Thyroid gland (tissue), 4 donors: ENCODE measurements around the gene SHROOM3.

Experiments used
- POLR2A ChIP-seq, 2 donors: fragments of 450-650 bp; IDR thresholded peaks; one replicate each; pipeline ENCODE4 v1.6.1; 2017; ENCODE audit warnings: antibody characterized with exemption in 2 of 2, mild to moderate bottlenecking in 2 of 2, moderate library complexity in 1 of 2
- TF ChIP-seq, protein P1 (sequence below), 6 experiments: fragments of 200-600 bp in 3 of 6; fragments of 450-650 bp in 3 of 6; sonication (generic) in 3 of 6; IDR thresholded peaks; one replicate each; pipeline ENCODE4 v1.5.1; 2016 to 2019; ENCODE audit warnings: antibody characterized with exemption in 6 of 6, mild to moderate bottlenecking in 2 of 6, inconsistent platforms in 1 of 6, moderate library complexity in 1 of 6

DNA sequence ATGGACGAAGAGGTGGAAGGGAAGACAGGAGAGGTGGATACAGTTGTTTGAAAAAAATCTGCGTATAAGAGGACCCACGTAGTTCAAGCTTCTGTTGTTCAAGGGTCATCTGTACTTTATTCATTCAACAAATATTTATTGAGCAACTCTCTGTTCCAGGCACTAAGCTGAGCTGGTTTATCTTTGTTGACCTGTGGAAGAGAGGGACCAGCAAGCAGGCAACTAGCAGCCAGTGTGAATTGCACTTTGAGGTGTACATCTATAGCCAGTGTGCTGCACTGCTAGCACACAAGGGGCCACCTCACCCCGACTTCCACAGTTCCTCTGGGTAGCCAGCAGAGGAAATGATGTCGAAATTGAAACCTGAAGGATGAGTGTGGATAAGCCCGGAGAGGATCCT lies 271.6 kb downstream of the SHROOM3 start:
- TF ChIP-seq, protein P1, sequence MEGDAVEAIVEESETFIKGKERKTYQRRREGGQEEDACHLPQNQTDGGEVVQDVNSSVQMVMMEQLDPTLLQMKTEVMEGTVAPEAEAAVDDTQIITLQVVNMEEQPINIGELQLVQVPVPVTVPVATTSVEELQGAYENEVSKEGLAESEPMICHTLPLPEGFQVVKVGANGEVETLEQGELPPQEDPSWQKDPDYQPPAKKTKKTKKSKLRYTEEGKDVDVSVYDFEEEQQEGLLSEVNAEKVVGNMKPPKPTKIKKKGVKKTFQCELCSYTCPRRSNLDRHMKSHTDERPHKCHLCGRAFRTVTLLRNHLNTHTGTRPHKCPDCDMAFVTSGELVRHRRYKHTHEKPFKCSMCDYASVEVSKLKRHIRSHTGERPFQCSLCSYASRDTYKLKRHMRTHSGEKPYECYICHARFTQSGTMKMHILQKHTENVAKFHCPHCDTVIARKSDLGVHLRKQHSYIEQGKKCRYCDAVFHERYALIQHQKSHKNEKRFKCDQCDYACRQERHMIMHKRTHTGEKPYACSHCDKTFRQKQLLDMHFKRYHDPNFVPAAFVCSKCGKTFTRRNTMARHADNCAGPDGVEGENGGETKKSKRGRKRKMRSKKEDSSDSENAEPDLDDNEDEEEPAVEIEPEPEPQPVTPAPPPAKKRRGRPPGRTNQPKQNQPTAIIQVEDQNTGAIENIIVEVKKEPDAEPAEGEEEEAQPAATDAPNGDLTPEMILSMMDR (IDR thresholded peaks at IDR 0.05) = no peak
- no peak for TF ChIP-seq POLR2A (IDR thresholded peaks at IDR 0.05)
